Body of pancreas (tissue), 4 donors: ENCODE data around the gene PBX1. TPM values are rescaled to one million over a fixed set of nuclear protein-coding genes. Genes with fewer than 3 reads are reported as not detected.
A peak's percentile ranks its signal among the peaks of the same experiment; 100 is the strongest.

ENCODE experiments used
- ATAC-seq: fragments of 150-250 bp; one replicate; pipeline ENCODE4 v1.9.1; 2016
- DNase-seq, 4 donors: peaks; one replicate each; pipeline ENCODE4 v3.0.0-alpha.2; 2019
- H3K27ac ChIP-seq, 4 donors: fragments of 200-600 bp; sonication (generic); 1 replicate in 3 of 4; 2 replicates in 1 of 4; pipeline versions ENCODE4 v1.5.1 to v1.6.1; 2016 to 2019; ENCODE audit warnings: mild to moderate bottlenecking in 1 of 4, mixed read lengths in 1 of 4, moderate library complexity in 1 of 4
- H3K27me3 ChIP-seq, 2 donors: fragments of 200-600 bp; sonication (generic); one replicate each; pipeline ENCODE4 v1.6.0; 2016; ENCODE audit warnings: mild to moderate bottlenecking in 1 of 2
- H3K36me3 ChIP-seq, 2 donors: fragments of 200-600 bp; sonication (generic); replicated peaks in 1 of 2; 2 replicates each; pipeline ENCODE4 v1.5.1; 2016; ENCODE audit warnings: low read depth in 2 of 2; ENCODE audit not compliant: insufficient read depth in 1 of 2
- H3K4me1 ChIP-seq: fragments of 200-600 bp; sonication (generic); one replicate; pipeline ENCODE4 v1.6.0; 2016
- H3K4me3 ChIP-seq, 2 donors: fragments of 200-600 bp; sonication (generic); 1 replicate in 1 of 2; 2 replicates in 1 of 2; pipeline ENCODE4 v1.5.1; 2016 to 2019
- H3K9me3 ChIP-seq, 3 donors: fragments of 200-600 bp; sonication (generic); 1 replicate in 2 of 3; 2 replicates in 1 of 3; pipeline ENCODE4 v1.5.1; 2016
- POLR2A ChIP-seq, 3 donors: fragments of 450-650 bp; IDR thresholded peaks; one replicate each; pipeline ENCODE4 v1.6.1; 2016; ENCODE audit warnings: antibody characterized with exemption in 3 of 3, mild to moderate bottlenecking in 2 of 3
- WGBS, 2 donors: methylation state at CpG; one replicate each; pipeline ENCODE4 v1.1.5; 2017; 5-methylcytosine and 5-hydroxymethylcytosine counted together
- intact Hi-C: fragments of 100-400 bp; cut with DNase I; formaldehyde crosslinking; loops from one replicate; pipeline ENCODE4 v1.15.1; 2023
- total RNA-seq, 2 donors: library from RNA; depleted of rRNA; stranded (reverse); fragments of >200 nt; gene quantifications; one replicate each; pipeline ENCODE4 v1.1.0, GENCODE V29; 2016
- TF ChIP-seq, protein P1 (sequence below), 7 experiments: fragments of 450-650 bp in 4 of 7; fragments of 200-600 bp in 3 of 7; sonication (generic) in 3 of 7; IDR thresholded peaks; one replicate each; pipeline ENCODE4 v1.5.1; 2016 to 2019; ENCODE audit warnings: antibody characterized with exemption in 7 of 7

The PBX1 gene
- 100 to 1,000 TPM in 1 of 2 donors, 10 to 100 TPM in 1; 83.1 to 111 TPM for total RNA-seq

DNA sequence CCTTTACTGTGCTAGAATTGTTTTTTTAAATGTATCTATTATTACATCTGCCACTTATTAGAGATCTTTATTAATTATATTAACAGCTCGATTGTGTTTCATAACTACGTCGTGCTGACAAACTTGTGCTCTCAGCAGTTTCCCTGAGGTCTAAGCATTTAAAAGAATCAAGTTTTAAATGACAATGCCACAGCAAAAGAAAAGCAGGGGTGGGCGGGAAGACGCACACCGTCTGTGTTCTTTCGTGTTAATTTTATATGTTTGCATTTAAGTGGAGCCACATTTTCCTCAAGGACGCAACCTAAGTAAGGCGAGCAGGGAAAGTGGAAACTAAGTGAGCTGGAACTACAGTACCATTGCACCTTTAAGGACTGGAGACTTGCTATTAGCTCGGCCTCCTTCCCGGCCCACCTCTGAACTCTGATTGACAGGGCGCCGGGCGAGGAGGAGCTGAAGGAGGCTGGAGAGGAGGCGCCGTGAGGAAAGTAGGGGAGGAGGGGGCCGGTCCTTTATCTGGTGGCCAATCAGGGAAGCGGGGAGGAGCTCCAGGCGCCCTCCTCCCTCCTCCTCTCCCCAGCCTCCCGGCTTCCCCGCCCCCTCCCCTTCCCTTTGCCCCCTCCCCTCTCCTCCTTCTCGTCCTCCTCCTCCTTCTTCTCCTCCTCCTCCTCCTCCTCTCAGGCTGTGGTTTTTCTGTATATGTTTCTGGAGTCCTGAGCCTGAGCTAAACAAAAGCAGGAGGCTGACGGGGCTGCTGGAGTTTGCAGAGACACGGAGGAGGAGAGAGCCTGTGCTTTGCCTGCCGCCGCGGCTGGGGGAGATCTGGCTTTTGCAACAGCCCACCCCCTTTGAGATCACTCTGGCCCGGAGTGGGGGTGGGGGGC, at the start of gene PBX1:
TSS of gene PBX1 (plus strand) at position 724 of the 881 bp plus-strand sequence.
- no peaks in the 10 kb centered on the region for H3K36me3 ChIP-seq
- H3K9me3 ChIP-seq = no peaks in the 10 kb centered on the region
- peaks cover 21% of the 10 kb centered on the region for H3K4me1 ChIP-seq
- WGBS, 2 donors = 0% methylated on average over 19 to 25 of the region's 28 CpGs
- intact Hi-C loops = no loop called here
- H3K4me3 ChIP-seq = peak within 1 kb of the TSS; percentile 70 to 93
- ATAC-seq (peak; percentile 98), DNase-seq (peak; percentile 98 to 99 (median 98))
- peak within 1 kb of the TSS; percentile 62 to 84 (median 78) for H3K27ac ChIP-seq
- no peaks in the 10 kb centered on the region for H3K27me3 ChIP-seq
- TF ChIP-seq, protein P1, sequence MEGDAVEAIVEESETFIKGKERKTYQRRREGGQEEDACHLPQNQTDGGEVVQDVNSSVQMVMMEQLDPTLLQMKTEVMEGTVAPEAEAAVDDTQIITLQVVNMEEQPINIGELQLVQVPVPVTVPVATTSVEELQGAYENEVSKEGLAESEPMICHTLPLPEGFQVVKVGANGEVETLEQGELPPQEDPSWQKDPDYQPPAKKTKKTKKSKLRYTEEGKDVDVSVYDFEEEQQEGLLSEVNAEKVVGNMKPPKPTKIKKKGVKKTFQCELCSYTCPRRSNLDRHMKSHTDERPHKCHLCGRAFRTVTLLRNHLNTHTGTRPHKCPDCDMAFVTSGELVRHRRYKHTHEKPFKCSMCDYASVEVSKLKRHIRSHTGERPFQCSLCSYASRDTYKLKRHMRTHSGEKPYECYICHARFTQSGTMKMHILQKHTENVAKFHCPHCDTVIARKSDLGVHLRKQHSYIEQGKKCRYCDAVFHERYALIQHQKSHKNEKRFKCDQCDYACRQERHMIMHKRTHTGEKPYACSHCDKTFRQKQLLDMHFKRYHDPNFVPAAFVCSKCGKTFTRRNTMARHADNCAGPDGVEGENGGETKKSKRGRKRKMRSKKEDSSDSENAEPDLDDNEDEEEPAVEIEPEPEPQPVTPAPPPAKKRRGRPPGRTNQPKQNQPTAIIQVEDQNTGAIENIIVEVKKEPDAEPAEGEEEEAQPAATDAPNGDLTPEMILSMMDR (IDR thresholded peaks at IDR 0.05) = no peak
- TF ChIP-seq POLR2A (IDR thresholded peaks at IDR 0.05) = peak; percentile 78 to 95 (median 95)

DNA sequence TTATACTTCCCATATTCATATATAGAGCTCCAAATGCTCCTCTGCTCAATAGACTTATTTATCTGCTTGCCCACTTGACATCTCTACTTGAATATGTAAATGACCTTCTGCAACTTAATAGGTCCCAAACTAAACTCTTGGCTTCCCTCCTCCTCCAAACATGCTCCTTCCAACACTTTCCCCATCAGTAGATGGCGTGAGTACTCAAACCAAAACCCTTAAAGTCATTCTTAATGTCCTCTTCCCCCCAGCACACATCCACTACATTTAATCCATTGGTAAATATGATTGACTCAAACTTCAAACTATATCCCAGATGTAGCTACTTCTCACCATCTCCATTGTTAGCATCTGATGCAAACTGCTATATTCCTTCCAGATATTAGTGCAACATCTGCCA, 48.5 kb upstream of the PBX1 start:
- no peak for ATAC-seq
- intact Hi-C loops = no loop called here

DNA sequence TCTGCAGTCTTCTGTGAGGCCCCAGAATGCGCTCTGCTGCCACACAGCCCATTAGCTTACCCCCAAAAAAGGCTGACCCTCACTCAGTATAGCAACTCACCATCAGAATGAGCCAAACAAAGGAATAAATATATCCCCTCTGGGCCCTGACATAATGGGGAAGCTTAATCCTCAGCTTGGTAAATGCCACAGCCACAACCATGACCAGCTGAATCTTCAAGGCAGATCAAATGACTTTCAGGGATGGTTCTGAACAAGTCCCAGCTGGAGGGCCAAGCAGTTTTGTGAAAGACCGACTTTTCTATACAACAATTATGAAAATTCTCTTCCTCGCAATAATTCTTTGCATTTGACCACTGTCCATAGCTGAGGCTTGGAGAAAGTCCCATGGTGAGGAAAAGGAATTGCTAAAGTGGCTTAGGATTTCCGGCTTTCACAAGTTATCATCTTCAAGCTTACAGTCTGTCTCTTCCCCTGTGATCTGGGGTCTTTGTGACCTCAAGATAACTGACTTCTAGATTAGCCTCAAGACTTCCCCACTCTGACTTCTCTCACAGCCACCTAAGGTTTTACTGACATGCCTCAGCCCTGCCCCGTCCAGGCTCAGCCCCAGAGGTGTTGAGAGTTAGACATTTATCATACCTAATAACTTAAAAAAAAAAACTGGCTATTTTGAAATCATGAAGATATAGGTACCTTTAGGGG, 47.8 kb upstream of the PBX1 start:
- WGBS, 2 donors = 83 to 87% methylated on average over 5 of the region's 5 CpGs
- Histone ChIP-seq H3K4me3 (no peak overlapping the region), H3K4me1 (no peaks in the 10 kb centered on the region), H3K27ac (no peak overlapping the region), H3K36me3 (no peaks in the 10 kb centered on the region), H3K9me3 (no peaks in the 10 kb centered on the region), H3K27me3 (no peaks in the 10 kb centered on the region)
- TF ChIP-seq POLR2A (IDR thresholded peaks at IDR 0.05) = no peak
- TF ChIP-seq, protein P1 (IDR thresholded peaks at IDR 0.05) = no peak
- no peak for ATAC-seq
- DNase-seq = no peak
- intact Hi-C loops = no loop called here

More for the DNA sequence above, 48.5 kb upstream of the PBX1 start:
- Histone ChIP-seq H3K9me3 (no peaks in the 10 kb centered on the region), H3K27ac (no peak overlapping the region), H3K27me3 (no peaks in the 10 kb centered on the region), H3K36me3 (no peaks in the 10 kb centered on the region), H3K4me1 (no peaks in the 10 kb centered on the region), H3K4me3 (no peak overlapping the region)
- DNase-seq = no peak
- 78 to 79% methylated on average over 1 of the region's 1 CpG for WGBS, 2 donors
- TF ChIP-seq POLR2A (IDR thresholded peaks at IDR 0.05) = no peak
- TF ChIP-seq, protein P1 (IDR thresholded peaks at IDR 0.05) = peak in 4 of 7 experiments; percentile 31 to 49 (median 37)

DNA sequence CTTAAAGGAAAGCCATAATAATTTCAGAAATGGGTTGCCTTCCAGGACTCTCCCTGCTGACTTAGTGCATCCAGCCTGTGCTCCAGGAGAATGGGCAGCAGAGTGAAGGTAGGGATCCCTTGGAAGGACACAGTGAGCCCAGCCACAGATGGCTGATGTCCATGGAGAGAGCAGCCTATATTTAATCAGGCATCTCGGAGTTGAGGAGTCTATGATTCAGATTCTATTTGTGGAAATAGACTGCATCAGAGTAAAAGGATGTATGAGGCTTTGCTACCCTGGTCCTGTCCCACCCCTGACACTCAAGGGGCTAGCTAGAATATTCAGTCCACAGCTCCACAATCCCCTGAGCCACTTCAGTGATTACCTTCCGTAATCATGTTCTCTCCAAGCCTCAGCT, 43.8 kb upstream of the PBX1 start:
- Histone ChIP-seq H3K4me3 (no peak overlapping the region), H3K36me3 (no peaks in the 10 kb centered on the region), H3K27ac (no peak overlapping the region), H3K9me3 (no peaks in the 10 kb centered on the region), H3K27me3 (no peaks in the 10 kb centered on the region), H3K4me1 (no peaks in the 10 kb centered on the region)
- 77 to 81% methylated on average over 2 of the region's 2 CpGs for whole genome bisulfite sequencing, 2 donors
- intact Hi-C loops = no loop called here
- no peak for ATAC-seq
- TF ChIP-seq, protein P1 (IDR thresholded peaks at IDR 0.05) = no peak
- TF ChIP-seq POLR2A (IDR thresholded peaks at IDR 0.05) = no peak
- no peak for DNase-seq
